HepG2 (cell line): ENCODE measurements around the gene SLC25A10. TPM values are rescaled to one million over a fixed set of nuclear protein-coding genes. Genes with fewer than 3 reads are reported as not detected.

Source experiments
- AGO1 ChIP-seq: fragments of 200-400 bp; formaldehyde crosslinking; IDR thresholded peaks from 2 replicates; pipeline ENCODE4 v1.6.1; 2017; ENCODE audit warnings: mild to moderate bottlenecking, low read depth, low read length, moderate library complexity; ENCODE audit not compliant: poor library complexity, severe bottlenecking
- ATF1 ChIP-seq: IDR thresholded peaks from 2 replicates; pipeline ENCODE4 v1.6.1; 2016; ENCODE audit warnings: mild to moderate bottlenecking, control low read depth
- ATF7-NPFF ChIP-seq: sonication (generic); formaldehyde crosslinking; IDR thresholded peaks from 2 replicates; pipeline ENCODE4 v1.8.1; 2023; ENCODE audit warnings: mild to moderate bottlenecking, low read depth, missing genetic modification reagents, moderate library complexity
- HOXA5 ChIP-seq: sonication (generic); formaldehyde crosslinking; IDR thresholded peaks from 2 replicates; pipeline ENCODE4 v1.4.0; 2020; ENCODE audit warnings: missing genetic modification reagents
- HOXA9 ChIP-seq: sonication (generic); formaldehyde crosslinking; IDR thresholded peaks from 2 replicates; pipeline ENCODE4 v1.8.1; 2022; ENCODE audit warnings: missing genetic modification reagents, mild to moderate bottlenecking, moderate library complexity, borderline replicate concordance
- JARID2 ChIP-seq: sonication (generic); formaldehyde crosslinking; IDR thresholded peaks from 2 replicates; pipeline ENCODE4 v1.8.1; 2023; ENCODE audit warnings: missing genetic modification reagents, inconsistent platforms; ENCODE audit not compliant: insufficient replicate concordance
- MAFK ChIP-seq, 2 experiments: IDR thresholded peaks in 1 of 2; conservative IDR thresholded peaks in 1 of 2; 2 replicates each; pipeline ENCODE4 v1.6.1; 2011; ENCODE audit warnings: improper control_type of control experiment in 2 of 2, low read length in 2 of 2
- NR1H2 ChIP-seq: sonication (generic); formaldehyde crosslinking; IDR thresholded peaks from 2 replicates; pipeline ENCODE4 v1.8.1; 2022; ENCODE audit warnings: low read depth, missing genetic modification reagents, borderline replicate concordance
- SRF ChIP-seq: IDR thresholded peaks from 2 replicates; pipeline ENCODE4 v1.6.1; 2011; ENCODE audit warnings: mild to moderate bottlenecking, low read depth, low read length, moderate library complexity
- ZMAT5 ChIP-seq: sonication (generic); formaldehyde crosslinking; IDR thresholded peaks from 2 replicates; pipeline ENCODE4 v1.5.0; 2020; ENCODE audit warnings: mild to moderate bottlenecking, low read depth, missing genetic modification reagents, borderline replicate concordance
- ZNF121 ChIP-seq: sonication (generic); formaldehyde crosslinking; IDR thresholded peaks from 2 replicates; pipeline ENCODE4 v1.5.0; 2020; ENCODE audit warnings: mild to moderate bottlenecking, missing genetic modification reagents
- ZNF280D ChIP-seq: sonication (generic); formaldehyde crosslinking; IDR thresholded peaks from 2 replicates; pipeline ENCODE4 v1.5.1; 2020; ENCODE audit warnings: mild to moderate bottlenecking, missing genetic modification reagents
- ZNF281 ChIP-seq: sonication (generic); formaldehyde crosslinking; IDR thresholded peaks from 2 replicates; pipeline ENCODE4 v1.4.0; 2020; ENCODE audit warnings: missing genetic modification reagents, borderline replicate concordance
- ZNF317 ChIP-seq: sonication (generic); formaldehyde crosslinking; IDR thresholded peaks from 2 replicates; pipeline ENCODE4 v1.5.0; 2020; ENCODE audit warnings: mild to moderate bottlenecking, missing genetic modification reagents
- ZNF354B ChIP-seq: sonication (generic); formaldehyde crosslinking; IDR thresholded peaks from 2 replicates; pipeline ENCODE4 v1.8.0; 2022; ENCODE audit warnings: mild to moderate bottlenecking, missing genetic modification reagents
- ZNF639 ChIP-seq: conservative IDR thresholded peaks from 2 replicates; pipeline ENCODE4 v1.6.1; 2018; ENCODE audit warnings: missing genetic modification reagents
- ZNF678 ChIP-seq: sonication (generic); formaldehyde crosslinking; IDR thresholded peaks from 2 replicates; pipeline ENCODE4 v1.4.0; 2020; ENCODE audit warnings: mild to moderate bottlenecking, missing genetic modification reagents
- ZNF83 ChIP-seq: sonication (generic); formaldehyde crosslinking; IDR thresholded peaks from 2 replicates; pipeline ENCODE4 v1.4.0; 2020; ENCODE audit warnings: missing genetic modification reagents, mild to moderate bottlenecking, borderline replicate concordance
- ZSCAN31 ChIP-seq: sonication (generic); formaldehyde crosslinking; IDR thresholded peaks from 2 replicates; pipeline ENCODE4 v1.5.0; 2020; ENCODE audit warnings: low read depth, mild to moderate bottlenecking, missing genetic modification reagents
- polyA plus RNA-seq, 8 experiments: library from polyadenylated mRNA; depleted of rRNA in 3 of 8; stranded (reverse) in 7 of 8; unstranded in 1 of 8; fragments of >200 nt; fragmentation: Illumina TruSeq in 4 of 8; extraction: Trizol in 4 of 8; gene quantifications; 2 replicates each; pipeline versions ENCODE4 v1.2.1 to v1.2.3, GENCODE V29; 2011 to 2016; ENCODE audit warnings: low read depth in 4 of 8, missing spikeins in 1 of 8, mixed read lengths in 1 of 8; ENCODE audit not compliant: insufficient read depth in 1 of 8
- total RNA-seq, 5 experiments: library from RNA; depleted of rRNA; stranded (reverse); fragments of >200 nt; fragmentation: Illumina TruSeq; extraction: Trizol; gene quantifications; 2 replicates each; pipeline ENCODE4 v1.2.3, GENCODE V29; 2016; ENCODE audit warnings: low read depth in 1 of 5
- TF ChIP-seq, protein P1 (sequence below): sonication (generic); formaldehyde crosslinking; IDR thresholded peaks from 2 replicates; pipeline ENCODE4 v1.8.0; 2022; ENCODE audit warnings: missing genetic modification reagents, low read depth, mild to moderate bottlenecking, borderline replicate concordance

The SLC25A10 gene
- total and polyA plus RNA-seq, 2 of the 13 experiments (the other 11 are each of a cell fraction or from before 2014, with no cell fraction given), result 46.5 to 140 TPM

DNA sequence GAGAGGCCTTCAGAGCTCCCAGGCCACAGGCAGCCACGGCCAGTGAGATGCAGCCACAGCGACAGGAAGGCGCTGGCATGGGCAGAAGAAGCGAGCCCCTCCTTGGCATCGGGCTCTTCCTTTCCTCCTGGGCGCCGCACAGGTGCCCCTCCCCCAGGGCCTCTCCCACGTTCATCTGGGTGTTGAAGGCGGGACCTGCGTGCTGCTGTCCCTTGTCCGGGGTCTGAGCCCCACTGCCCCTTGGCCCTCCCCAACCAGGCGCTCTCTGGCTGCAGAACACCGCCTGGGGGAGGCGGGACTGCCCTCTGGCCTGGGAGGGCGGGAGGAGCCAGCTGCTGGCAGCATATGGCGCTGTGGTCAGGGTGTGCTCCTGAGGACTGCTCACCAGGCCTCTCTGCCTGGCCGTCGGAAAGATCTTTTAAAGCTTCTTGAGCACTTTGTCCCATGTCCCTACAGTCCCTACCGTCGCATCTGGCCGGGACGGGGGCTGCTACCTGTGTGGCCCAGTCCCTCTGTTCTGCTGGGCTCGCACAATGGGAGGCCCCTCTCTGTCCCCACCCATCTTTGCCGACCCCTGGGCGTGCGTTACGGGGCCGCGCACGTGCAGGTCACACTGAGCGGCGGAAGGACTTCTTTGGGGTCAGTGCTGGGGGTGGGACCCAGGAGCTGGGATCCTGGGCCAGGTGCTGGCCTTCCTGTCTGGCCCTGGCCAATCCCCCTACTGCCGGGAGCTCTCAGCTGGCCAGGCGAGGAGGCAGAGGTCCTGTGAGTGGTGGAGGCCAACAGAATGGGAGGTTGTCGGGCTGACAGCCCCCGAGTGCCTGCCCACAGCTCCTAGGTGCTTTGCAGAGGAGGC is 1.7 kb downstream of the SLC25A10 start (continued):
- TF ChIP-seq MAFK (conservative IDR thresholded peaks at IDR 0.05 in 1 of 2, IDR thresholded peaks at IDR 0.05 in 1 of 2; ENCODE audit: low read length in 2 of 2) (no peak), ZNF639 (CRISPR knock-in tag) (peak; percentile 55; the same call in 1 of the 2 replicates), ZSCAN31 (peak; percentile 93; the same call in 1 of the 2 replicates), ZNF281 (CRISPR knock-in tag) (peak; percentile 88; the same call in 1 of the 2 replicates), HOXA5 (CRISPR knock-in tag) (peak; percentile 91), ZNF317 (CRISPR knock-in tag) (no peak), NR1H2 (CRISPR knock-in tag) (no peak; the same call in 1 of the 2 replicates), ZNF83 (CRISPR knock-in tag) (no peak; the same call in 1 of the 2 replicates), ZNF280D (peak; percentile 74; the same call in 1 of the 2 replicates), HOXA9 (CRISPR knock-in tag) (peak; percentile 95; the same call in 1 of the 2 replicates), ZNF678 (CRISPR knock-in tag) (0 out of 2 replicates have a peak, but pooled peaks have one; percentile 94), AGO1 (peak; percentile 84), ATF1 (CRISPR knock-in tag) (no peak), ATF7-NPFF (CRISPR knock-in tag) (peak; percentile 40; the same call in 1 of the 2 replicates), ZNF354B (CRISPR knock-in tag) (no peak), ZMAT5 (CRISPR knock-in tag) (no peak), JARID2 (no peak), SRF (no peak), ZNF121 (0 out of 2 replicates have a peak, but pooled peaks have one; percentile 10)
- TF ChIP-seq, protein P1, sequence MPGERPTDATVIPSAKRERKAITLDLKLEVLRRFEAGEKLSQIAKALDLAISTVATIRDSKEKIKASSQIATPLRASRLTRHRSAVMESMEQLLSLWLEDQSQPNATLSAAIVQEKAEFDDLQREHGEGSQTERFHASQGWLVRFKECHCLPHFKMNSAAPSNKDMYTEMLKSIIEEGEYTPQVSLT (CRISPR knock-in tag), result no peak
